Liver (tissue), 9 donors: ENCODE results near the gene SGK1. TPM values are rescaled to one million over a fixed set of nuclear protein-coding genes. Genes with fewer than 3 reads are reported as not detected.
"Not testable (repeated sequence)": the region's sequence is repeated elsewhere in the genome, so short reads cannot be mapped to it uniquely, and the experiment has no call there.

ENCODE experiments used
- DNase-seq: peaks from one replicate; pipeline ENCODE4 v3.0.0-alpha.2; 2017; ENCODE audit warnings: low spot score
- H3K27ac ChIP-seq, 2 donors: one replicate each; pipeline ENCODE4 v1.7.0; 2013; ENCODE audit warnings: inconsistent platforms in 2 of 2, low read length in 2 of 2, control low read depth in 1 of 2, low read depth in 1 of 2, mild to moderate bottlenecking in 1 of 2
- H3K27me3 ChIP-seq, 4 donors: one replicate each; pipeline versions ENCODE4 v1.6.1 to v1.7.0; 2013; ENCODE audit warnings: low read length in 3 of 4, inconsistent platforms in 1 of 4, mild to moderate bottlenecking in 1 of 4, moderate library complexity in 1 of 4; ENCODE audit not compliant: control insufficient read depth in 4 of 4, insufficient read depth in 4 of 4
- H3K36me3 ChIP-seq, 4 donors: one replicate each; pipeline versions ENCODE4 v1.6.1 to v1.7.0; 2013; ENCODE audit warnings: low read length in 3 of 4, mild to moderate bottlenecking in 3 of 4, low read depth in 1 of 4, moderate library complexity in 1 of 4; ENCODE audit not compliant: control insufficient read depth in 4 of 4, insufficient read depth in 3 of 4
- H3K4me1 ChIP-seq, 4 donors: one replicate each; pipeline versions ENCODE4 v1.6.1 to v1.7.0; 2013; ENCODE audit warnings: low read length in 3 of 4, mild to moderate bottlenecking in 3 of 4, moderate library complexity in 1 of 4; ENCODE audit not compliant: control insufficient read depth in 4 of 4, insufficient read depth in 4 of 4
- H3K4me3 ChIP-seq, 3 donors: one replicate each; pipeline versions ENCODE4 v1.6.1 to v1.7.0; 2013; ENCODE audit warnings: low read length in 3 of 3, control low read depth in 1 of 3, low read depth in 1 of 3, mild to moderate bottlenecking in 1 of 3
- H3K9ac ChIP-seq, 2 donors: one replicate each; pipeline ENCODE4 v1.7.0; 2013; ENCODE audit warnings: low read length in 2 of 2, mild to moderate bottlenecking in 2 of 2, moderate library complexity in 2 of 2, control low read depth in 1 of 2, low read depth in 1 of 2
- H3K9me3 ChIP-seq, 4 donors: one replicate each; pipeline versions ENCODE4 v1.6.1 to v1.7.0; 2013; ENCODE audit warnings: low read length in 3 of 4; ENCODE audit not compliant: control insufficient read depth in 4 of 4
- ATF3 ChIP-seq: IDR thresholded peaks from 2 replicates; pipeline ENCODE4 v1.6.1; 2016; ENCODE audit warnings: antibody characterized with exemption
- CTCF ChIP-seq: fragments of 150-350 bp; IDR thresholded peaks from 2 replicates; pipeline ENCODE4 v1.5.1; 2017; ENCODE audit warnings: improper control_type of control experiment, low read depth, low read length; ENCODE audit not compliant: missing input control
- EGR1 ChIP-seq, 2 donors: IDR thresholded peaks; 2 replicates each; pipeline ENCODE4 v1.6.1; 2016 to 2018; ENCODE audit warnings: antibody characterized with exemption in 2 of 2, low read depth in 2 of 2
- FOXA1 ChIP-seq: IDR thresholded peaks from 2 replicates; pipeline ENCODE4 v1.6.1; 2016; ENCODE audit warnings: antibody characterized with exemption
- FOXA2 ChIP-seq: IDR thresholded peaks from 2 replicates; pipeline ENCODE4 v1.6.1; 2016; ENCODE audit warnings: antibody characterized with exemption
- GABPA ChIP-seq, 2 donors: IDR thresholded peaks in 1 of 2; conservative IDR thresholded peaks in 1 of 2; 2 replicates each; pipeline ENCODE4 v1.6.1; 2016; ENCODE audit warnings: antibody characterized with exemption in 2 of 2, mild to moderate bottlenecking in 1 of 2, moderate library complexity in 1 of 2
- HNF4A ChIP-seq, 2 donors: conservative IDR thresholded peaks; 2 replicates each; pipeline ENCODE4 v1.6.1; 2016; ENCODE audit warnings: antibody characterized with exemption in 2 of 2, mild to moderate bottlenecking in 2 of 2
- HNF4G ChIP-seq: IDR thresholded peaks from 2 replicates; pipeline ENCODE4 v1.6.1; 2016; ENCODE audit warnings: antibody characterized with exemption
- JUND ChIP-seq, 2 donors: IDR thresholded peaks; 2 replicates each; pipeline ENCODE4 v1.6.1; 2016; ENCODE audit warnings: antibody characterized with exemption in 2 of 2
- MAX ChIP-seq: IDR thresholded peaks from 2 replicates; pipeline ENCODE4 v1.6.1; 2016; ENCODE audit warnings: antibody characterized with exemption
- NR2F2 ChIP-seq: IDR thresholded peaks from 2 replicates; pipeline ENCODE4 v1.6.1; 2016; ENCODE audit warnings: antibody characterized with exemption
- RAD21 ChIP-seq, 2 donors: IDR thresholded peaks; 2 replicates each; pipeline ENCODE4 v1.6.1; 2016; ENCODE audit warnings: antibody characterized with exemption in 2 of 2, mild to moderate bottlenecking in 2 of 2
- REST ChIP-seq: IDR thresholded peaks from 2 replicates; pipeline ENCODE4 v1.6.1; 2016; ENCODE audit warnings: antibody characterized with exemption, mild to moderate bottlenecking
- RXRA ChIP-seq, 2 donors: IDR thresholded peaks; 2 replicates each; pipeline ENCODE4 v1.6.1; 2017 to 2018; ENCODE audit warnings: antibody characterized with exemption in 2 of 2, mild to moderate bottlenecking in 1 of 2
- SP1 ChIP-seq: IDR thresholded peaks from 2 replicates; pipeline ENCODE4 v1.6.1; 2018; ENCODE audit warnings: antibody characterized with exemption, mild to moderate bottlenecking
- TAF1 ChIP-seq: conservative IDR thresholded peaks from 2 replicates; pipeline ENCODE4 v1.6.1; 2016; ENCODE audit warnings: antibody characterized with exemption, mild to moderate bottlenecking
- YY1 ChIP-seq: IDR thresholded peaks from 2 replicates; pipeline ENCODE4 v1.6.1; 2016; ENCODE audit warnings: antibody characterized with exemption, mild to moderate bottlenecking
- ZBTB33 ChIP-seq: IDR thresholded peaks from 2 replicates; pipeline ENCODE4 v1.6.1; 2016; ENCODE audit warnings: antibody characterized with exemption
- whole genome bisulfite sequencing: extraction: QIAGEN DNeasy Blood & Tissue Kit; methylation state at CpG from one replicate; pipeline ENCODE4 v1.1.7; 2013; 5-methylcytosine and 5-hydroxymethylcytosine counted together
- polyA plus RNA-seq, 2 donors: library from polyadenylated mRNA; stranded (reverse) in 1 of 2; unstranded in 1 of 2; fragments of 200-250 nt in 1 of 2; fragments of >200 nt in 1 of 2; fragmentation: Nextera tagmentation in 1 of 2; extraction: Ambion mirVana in 1 of 2; gene quantifications; one replicate each; pipeline versions ENCODE4 v1.2.1 to v1.2.3, GENCODE V29; 2013 to 2015
- total RNA-seq, 2 donors: library from RNA; depleted of rRNA; stranded (reverse); fragments of >200 nt; gene quantifications; one replicate each; pipeline ENCODE4 v1.2.3, GENCODE V29; 2014
- donor health status: healthy.
- donor health status: healthy.
- donor health status: healthy.
- donor health status: healthy.
- donor health status: healthy.

The SGK1 gene
- total and polyA plus RNA-seq, 4 donors, result 28.0 to 113 (median 35.4) TPM

GRCh38 chr6:134181251-134181650, 136.7 kb downstream of the SGK1 start:
- not testable (repeated sequence) for H3K27ac ChIP-seq, H3K27me3 ChIP-seq, H3K36me3 ChIP-seq, H3K9ac ChIP-seq, H3K4me3 ChIP-seq, H3K4me1 ChIP-seq, H3K9me3 ChIP-seq, DNase-seq
- 93% methylated on average over 8 of the region's 8 CpGs for WGBS

GRCh38 chr6:134180540-134180939, 137.4 kb downstream of the SGK1 start:
- H3K4me3 ChIP-seq, result not testable (repeated sequence)
- 98% methylated on average over 4 of the region's 4 CpGs for WGBS

GRCh38 chr6:134178161-134179044, 139.5 kb downstream of the SGK1 start:
- Histone ChIP-seq H3K4me3 (peak overlapping the region; percentile 30 to 64 (median 33)), H3K4me1 (peaks cover 0 to 12% (median 4%) of the 10 kb centered on the region in 4 donors), H3K9me3 (no peaks in the 10 kb centered on the region), H3K9ac (peak overlapping the region; percentile 53 to 64), H3K27ac (peak overlapping the region; percentile 58 to 69), H3K36me3 (no peaks in the 10 kb centered on the region), H3K27me3 (no peaks in the 10 kb centered on the region)
- peak; percentile 71 for DNase-seq
- 11% methylated on average over 30 of the region's 30 CpGs for WGBS
- peak in 1 of 2 donors; percentile 14 for TF ChIP-seq EGR1 (IDR thresholded peaks at IDR 0.05; ENCODE audit: low read depth in 2 of 2)
- peak; percentile 91 to 93 for TF ChIP-seq RAD21 (IDR thresholded peaks at IDR 0.05)
- TF ChIP-seq HNF4G, result peak; percentile 7
- peak in 1 of 2 donors; percentile 45 for TF ChIP-seq HNF4A (conservative IDR thresholded peaks at IDR 0.05)
- peak; percentile 28 for TF ChIP-seq MAX
- peak; percentile 27 for TF ChIP-seq SP1
- TF ChIP-seq YY1, result peak; percentile 31
- peak in 1 of 2 donors; percentile 31 for TF ChIP-seq GABPA (IDR thresholded peaks at IDR 0.05 in 1 of 2, conservative IDR thresholded peaks at IDR 0.05 in 1 of 2)
- peak; percentile 46 to 87 for TF ChIP-seq RXRA (IDR thresholded peaks at IDR 0.05)
- peak; percentile 25 for TF ChIP-seq ATF3
- TF ChIP-seq NR2F2, result peak; percentile 79
- TF ChIP-seq CTCF, result peak; percentile 73
- peak; percentile 95 for TF ChIP-seq REST
- peak; percentile 13 to 59 for TF ChIP-seq JUND (IDR thresholded peaks at IDR 0.05)
- no peak for TF ChIP-seq FOXA1
- no peak for TF ChIP-seq FOXA2
- no peak for TF ChIP-seq TAF1
- no peak for TF ChIP-seq ZBTB33

More at GRCh38 chr6:134180540-134180939, 137.4 kb downstream of the SGK1 start:
- H3K36me3 ChIP-seq, H3K27ac ChIP-seq, H3K9me3 ChIP-seq, H3K4me1 ChIP-seq, H3K9ac ChIP-seq, H3K27me3 ChIP-seq, DNase-seq: not testable (repeated sequence)
